ENCODE measurements around the gene MAPK14.

MAPK14 gene

GRCh38 chr6:36138667-36139066 is 111.1 kb downstream of the MAPK14 start:
- no peak for DNase-seq (ENCODE audit: low spot score)

DNA sequence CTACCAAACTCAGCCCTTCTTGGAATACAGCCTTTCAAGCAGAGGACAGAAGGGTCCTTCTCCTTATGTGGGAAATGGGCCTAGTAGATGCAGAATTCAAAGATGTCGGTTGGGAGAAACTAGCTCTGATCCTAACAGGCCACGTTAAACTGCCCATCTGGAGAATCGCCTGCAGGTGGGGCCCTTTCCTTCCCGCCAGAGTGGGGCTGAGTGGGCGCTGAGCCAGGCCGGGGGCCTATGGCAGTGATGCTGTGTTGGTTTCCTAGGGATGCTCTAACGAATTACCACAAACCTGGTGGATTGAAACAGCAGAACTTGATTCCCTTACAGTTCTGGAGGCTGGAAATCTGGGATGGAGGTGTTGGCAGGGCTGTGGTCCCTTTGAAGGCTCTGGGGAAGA is 111.8 kb downstream of the MAPK14 start:
- no peak for DNase-seq (ENCODE audit: low spot score)

- DNase-seq (ENCODE audit: low spot score) = no peak
These were observed 112.5 kb downstream of the MAPK14 start for GRCh38 chr6:36139991-36140710.

DNA sequence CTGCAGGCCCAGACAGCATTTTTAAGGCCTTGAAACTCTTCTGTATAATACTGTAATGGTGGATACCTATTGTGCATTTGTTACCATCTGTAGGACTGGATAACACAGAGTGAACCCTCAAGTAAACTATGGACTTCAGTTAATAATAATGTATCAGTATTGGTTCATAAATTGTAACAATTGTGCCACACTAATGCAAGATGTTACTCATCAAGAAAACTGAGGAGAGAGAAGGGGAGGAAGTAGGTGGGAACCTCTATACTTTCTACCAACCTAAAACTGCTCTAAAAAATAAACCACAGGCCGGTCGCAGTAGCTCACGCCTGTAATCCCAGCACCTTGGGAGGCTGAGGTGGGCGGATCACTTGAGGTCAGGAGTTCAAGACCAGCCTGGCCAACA is 113.5 kb downstream of the MAPK14 start:
- DNase-seq (ENCODE audit: low spot score) = no peak

- DNase-seq (ENCODE audit: low spot score) = no peak
These were observed 114.4 kb downstream of the MAPK14 start for GRCh38 chr6:36141961-36142360.

- no peak for DNase-seq (ENCODE audit: low spot score)
These were observed 115.6 kb downstream of the MAPK14 start for GRCh38 chr6:36142971-36143838.

GRCh38 chr6:36145495-36145894 is 117.9 kb downstream of the MAPK14 start:
- no peak for DNase-seq (ENCODE audit: low spot score)

DNA sequence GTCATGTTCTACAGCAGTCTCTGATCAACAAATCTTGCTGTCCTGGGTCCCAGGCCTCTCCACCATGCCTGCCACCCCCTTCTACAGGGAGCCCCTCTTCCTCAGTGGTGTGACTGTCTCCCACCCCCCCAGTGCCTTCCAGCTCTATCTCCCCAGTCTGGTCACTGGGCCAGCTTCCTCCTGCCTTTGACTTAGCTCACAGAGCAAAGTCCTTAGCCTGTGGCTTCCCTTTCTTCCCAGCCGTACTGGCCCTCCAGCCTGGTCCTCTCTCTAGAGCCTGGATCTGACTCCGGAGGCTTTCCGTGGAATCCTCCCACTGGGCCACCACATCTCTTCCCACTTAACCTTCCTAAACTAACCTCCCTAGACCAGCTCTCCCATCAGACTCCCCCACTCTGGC is 119.7 kb downstream of the MAPK14 start:
- DNase-seq (ENCODE audit: low spot score) = no peak

DNA sequence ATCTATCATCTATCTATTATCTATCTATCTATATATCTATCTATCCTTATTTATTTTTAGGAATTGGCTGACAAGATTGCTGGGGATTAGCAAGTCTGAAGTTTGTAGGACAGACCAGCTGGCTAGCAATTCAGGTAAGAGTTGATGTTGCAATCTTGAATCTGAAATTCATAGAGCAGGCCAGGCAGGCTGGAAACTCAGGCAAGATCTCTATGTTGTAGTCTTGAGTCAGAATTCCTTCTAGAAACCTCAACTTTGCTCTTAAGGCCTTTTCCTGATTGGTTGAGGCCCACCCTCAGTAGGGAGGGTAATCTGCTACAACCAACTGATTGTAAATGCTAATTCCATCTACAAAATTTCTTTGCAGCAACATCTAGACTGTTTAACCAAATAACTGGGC is 121.9 kb downstream of the MAPK14 start:
- no peak for DNase-seq (ENCODE audit: low spot score)

DNA sequence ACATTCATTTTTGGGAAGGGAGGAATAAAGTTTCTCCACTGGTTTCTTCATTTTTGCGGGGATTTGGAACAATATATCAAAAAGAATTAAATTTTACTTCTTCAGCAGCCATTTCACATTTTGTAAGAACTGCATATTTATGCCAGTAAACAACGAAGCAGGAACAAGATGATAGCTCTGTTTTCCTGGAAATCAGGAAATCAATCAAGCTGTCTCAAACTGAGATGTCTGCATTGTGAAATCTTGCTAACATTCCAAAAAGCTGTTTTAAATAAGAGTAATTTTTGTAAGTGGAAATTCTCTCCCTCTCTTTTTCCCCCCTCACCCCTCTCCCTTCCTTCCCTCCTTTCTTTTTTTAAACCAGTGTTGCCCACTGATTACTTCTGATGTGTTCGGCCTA is 122.7 kb downstream of the MAPK14 start:
- DNase-seq (ENCODE audit: low spot score) = no peak

GRCh38 chr6:36154286-36154685 is 126.7 kb downstream of the MAPK14 start:
- DNase-seq (ENCODE audit: low spot score) = no peak

- no peak for DNase-seq (ENCODE audit: low spot score)
These were observed 128.1 kb downstream of the MAPK14 start for GRCh38 chr6:36155662-36156061.

DNA sequence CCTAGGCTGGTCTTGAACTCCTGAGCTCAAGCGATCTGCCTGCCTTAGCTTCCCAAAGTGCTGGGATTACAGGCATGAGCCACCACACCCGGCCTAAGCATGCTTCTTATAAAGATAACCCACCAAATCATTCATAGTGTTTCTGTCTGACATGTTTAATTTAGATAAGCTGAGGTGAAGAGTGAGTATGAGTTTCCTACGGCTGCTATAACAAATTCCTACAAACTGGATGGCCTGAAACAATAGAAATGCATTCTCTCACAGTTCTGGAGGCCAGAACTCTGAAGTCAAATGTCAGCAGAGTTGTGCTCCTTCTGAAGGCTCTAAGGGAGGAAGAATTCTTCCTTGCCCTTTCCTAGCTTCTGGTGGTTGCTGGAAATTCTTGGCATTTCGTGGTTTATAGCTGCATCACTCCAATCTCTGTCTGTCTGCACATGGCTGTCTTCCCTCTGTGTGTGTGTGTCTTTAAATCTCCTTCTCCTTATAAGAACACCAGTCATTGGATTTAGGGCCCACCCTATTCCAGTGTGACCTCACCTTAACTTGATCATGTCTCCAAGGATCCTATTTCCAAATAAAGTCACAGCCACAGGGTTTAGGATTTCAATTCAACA is 132.6 kb downstream of the MAPK14 start:
- no peak for DNase-seq (ENCODE audit: low spot score)

Data from HuH-7.5 (cell line).